GM19397 (cell line): ENCODE results near the gene WDR91.

Experiments used
- ATAC-seq: cut with Tn5 transposase; IDR thresholded peaks from one replicate; pipeline ENCODE4 v1.9.1; 2021; ENCODE audit warnings: mild to moderate bottlenecking, moderate library complexity; ENCODE audit not compliant: unreplicated experiment

Gene WDR91

GRCh38 chr7:135211179-135211945 is at the start of gene WDR91:
Gene WDR91 (minus strand): TSS chr7:135211526. CDS start chr7:135211502, 24 bp downstream.
- peak; percentile 78 for ATAC-seq

GRCh38 chr7:135260470-135260869 is 49.1 kb upstream of the WDR91 start:
- ATAC-seq, result no peak

GRCh38 chr7:135259702-135260101 is 48.4 kb upstream of the WDR91 start:
- no peak for ATAC-seq

- no peak for ATAC-seq
These were observed 47.3 kb upstream of the WDR91 start for GRCh38 chr7:135258585-135258984.

GRCh38 chr7:135257790-135258189 is 46.5 kb upstream of the WDR91 start:
- no peak for ATAC-seq

GRCh38 chr7:135253851-135254771 is 42.8 kb upstream of the WDR91 start:
- no peak for ATAC-seq

GRCh38 chr7:135251496-135252391 is 40.4 kb upstream of the WDR91 start:
- ATAC-seq, result no peak

GRCh38 chr7:135248546-135248945 is 37.2 kb upstream of the WDR91 start:
- no peak for ATAC-seq

GRCh38 chr7:135247746-135248471 is 36.6 kb upstream of the WDR91 start:
- ATAC-seq, result no peak

- no peak for ATAC-seq
These were observed 35.0 kb upstream of the WDR91 start for GRCh38 chr7:135246191-135246825.

- ATAC-seq, result no peak
These were observed 34.2 kb upstream of the WDR91 start for GRCh38 chr7:135245226-135246190.

GRCh38 chr7:135242096-135242684 is 30.9 kb upstream of the WDR91 start:
- no peak for ATAC-seq

- no peak for ATAC-seq
These were observed 29.1 kb upstream of the WDR91 start for GRCh38 chr7:135240441-135240840.

GRCh38 chr7:135239263-135239662 is 27.9 kb upstream of the WDR91 start:
- no peak for ATAC-seq

- no peak for ATAC-seq
These were observed 26.9 kb upstream of the WDR91 start for GRCh38 chr7:135238112-135238744.

- peak; percentile 70 for ATAC-seq
These were observed 25.4 kb upstream of the WDR91 start for GRCh38 chr7:135236727-135237126.

- no peak for ATAC-seq
These were observed 24.5 kb upstream of the WDR91 start for GRCh38 chr7:135235841-135236240.

- ATAC-seq, result no peak
These were observed 23.4 kb upstream of the WDR91 start for GRCh38 chr7:135234727-135235126.
